GM12874 (cell line): ENCODE measurements around the gene TMEM244.

ENCODE experiments used
- CTCF ChIP-seq: IDR thresholded peaks from 2 replicates; pipeline ENCODE4 v1.5.1; 2011; ENCODE audit warnings: low read depth, mild to moderate bottlenecking, control low read depth, low read length, moderate library complexity; ENCODE audit not compliant: insufficient read depth

Gene TMEM244

GRCh38 chr6:129884211-129884610, 23.1 kb upstream of the TMEM244 start:
- no peak for TF ChIP-seq CTCF

GRCh38 chr6:129882510-129883023, 21.5 kb upstream of the TMEM244 start:
- no peak for TF ChIP-seq CTCF

- TF ChIP-seq CTCF, result no peak
Measured at GRCh38 chr6:129875610-129876520, 14.8 kb upstream of the TMEM244 start.

GRCh38 chr6:129874837-129875236, 13.7 kb upstream of the TMEM244 start:
- TF ChIP-seq CTCF, result no peak

GRCh38 chr6:129872586-129872985, 11.5 kb upstream of the TMEM244 start:
- no peak for TF ChIP-seq CTCF

- no peak for TF ChIP-seq CTCF
Measured at GRCh38 chr6:129871221-129871620, 10.1 kb upstream of the TMEM244 start.

GRCh38 chr6:129867403-129867802, 6.3 kb upstream of the TMEM244 start:
- no peak for TF ChIP-seq CTCF
